NCI-H82 treated with DMSO at 0.1 percent for 48 hours (cell line): ENCODE data around the gene PADI2.
A peak's percentile ranks its signal among the peaks of the same experiment; 100 is the strongest.

ENCODE experiments used
- DNase-seq: peaks from one replicate; lab custom pipeline; 2025; ENCODE audit not compliant: unreplicated experiment; lab: John Stamatoyannopoulos, UW

The PADI2 gene

DNA sequence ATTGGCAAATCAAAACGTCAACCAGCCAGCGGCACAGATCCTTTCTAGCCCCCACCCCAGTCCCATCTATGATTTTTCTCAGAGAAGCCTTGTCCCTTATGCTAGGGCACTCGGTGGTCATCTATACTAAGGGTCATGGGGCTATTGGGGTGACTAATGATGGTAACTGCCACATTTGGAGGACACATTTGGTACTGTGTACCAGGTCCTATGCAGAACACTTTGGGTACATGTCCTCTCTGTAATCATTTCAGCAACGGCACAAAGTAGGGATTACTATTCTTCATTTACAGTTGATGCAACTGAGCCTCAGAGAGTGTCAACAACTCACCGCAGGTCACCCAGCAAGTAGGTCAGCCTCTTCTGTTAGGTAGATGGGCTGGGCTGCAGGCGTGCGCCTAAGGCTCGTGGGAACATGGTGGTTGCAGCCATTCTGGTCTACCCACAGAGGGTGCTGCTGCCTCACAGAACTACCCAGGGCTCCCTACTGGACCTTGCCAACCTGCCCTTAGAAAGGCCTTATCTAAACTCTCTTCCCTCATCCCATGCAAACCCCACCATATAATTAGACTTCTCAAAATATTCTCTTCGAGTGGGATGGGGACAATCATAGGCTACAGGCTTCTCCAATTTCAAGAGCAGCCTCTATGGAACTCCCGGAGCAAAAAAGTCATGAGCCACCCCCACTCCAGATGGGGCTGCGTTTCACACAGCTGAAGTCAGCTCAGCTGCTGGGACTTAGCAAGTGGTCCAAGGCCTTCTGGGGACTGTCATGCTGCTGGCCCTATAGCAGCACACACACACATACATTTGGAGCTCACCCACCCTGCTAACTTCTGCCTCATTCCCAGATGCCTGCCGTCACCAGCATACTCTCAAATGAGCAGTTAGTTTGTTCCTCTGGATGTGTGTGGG lies 59.6 kb downstream of the PADI2 start:
- peak; percentile 43 for DNase-seq

DNA sequence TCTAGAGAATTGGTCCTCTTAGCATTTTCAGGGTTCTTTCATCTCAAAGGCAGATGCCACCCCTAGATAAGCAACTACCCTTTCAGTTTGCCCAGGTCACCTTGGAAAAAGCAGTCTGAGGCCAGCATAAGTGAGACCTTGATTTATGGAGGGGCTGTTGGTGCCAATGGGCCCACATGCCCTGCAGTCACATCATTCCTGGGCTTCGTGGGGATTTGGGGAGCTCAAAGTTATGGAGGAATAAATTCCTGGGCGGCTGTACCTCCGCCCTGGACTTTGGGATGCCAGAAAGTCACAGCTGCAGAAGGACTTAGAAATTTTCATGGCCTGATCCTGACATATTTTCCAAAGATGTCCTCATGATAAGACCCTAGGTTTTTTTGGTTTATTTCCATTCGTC lies 62.7 kb downstream of the PADI2 start:
- DNase-seq = no peak

GRCh38 chr1:17055801-17056200 lies 63.5 kb downstream of the PADI2 start:
- no peak for DNase-seq

DNA sequence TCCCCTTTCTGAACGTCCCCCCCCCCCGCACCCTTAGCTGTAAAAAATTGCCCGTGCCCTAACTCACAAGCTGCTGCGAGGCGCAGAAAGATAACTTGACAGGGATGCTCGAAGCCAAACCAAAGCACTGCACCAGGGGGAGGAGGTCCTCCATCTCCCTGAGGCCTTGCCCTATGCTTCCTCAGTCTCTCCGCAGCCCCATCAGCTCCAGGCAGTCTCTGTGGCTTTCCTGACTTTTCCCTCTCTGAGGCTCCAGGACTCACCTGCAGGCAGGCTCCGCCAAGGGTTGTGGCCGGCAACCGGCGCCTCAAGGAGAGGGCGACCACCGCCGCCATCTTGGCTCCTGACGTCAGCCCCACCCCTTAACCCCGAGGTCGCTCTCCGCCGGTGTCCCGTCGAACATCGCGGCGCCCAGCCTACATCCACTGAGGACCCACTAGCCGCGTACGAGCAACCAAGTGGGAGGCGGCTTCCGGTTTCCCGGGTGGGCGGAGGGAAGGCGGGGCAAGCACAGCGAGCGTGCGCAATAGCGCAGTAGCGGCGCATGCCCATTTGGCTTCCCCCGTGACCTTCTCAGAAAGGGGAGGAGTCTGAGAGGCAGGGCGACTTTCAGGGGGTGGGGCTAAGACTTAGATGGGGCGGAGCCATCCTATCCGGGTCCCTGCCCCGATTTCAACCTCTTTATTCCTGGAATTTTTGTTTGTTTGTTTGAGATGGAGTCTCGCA lies 65.4 kb downstream of the PADI2 start, which contains the start of gene SDHB:
Gene SDHB (minus strand): TSS at position 348 of the 726 bp plus-strand sequence. CDS start 13 bp downstream, at position 335.
- peak; percentile 91 for DNase-seq

DNA sequence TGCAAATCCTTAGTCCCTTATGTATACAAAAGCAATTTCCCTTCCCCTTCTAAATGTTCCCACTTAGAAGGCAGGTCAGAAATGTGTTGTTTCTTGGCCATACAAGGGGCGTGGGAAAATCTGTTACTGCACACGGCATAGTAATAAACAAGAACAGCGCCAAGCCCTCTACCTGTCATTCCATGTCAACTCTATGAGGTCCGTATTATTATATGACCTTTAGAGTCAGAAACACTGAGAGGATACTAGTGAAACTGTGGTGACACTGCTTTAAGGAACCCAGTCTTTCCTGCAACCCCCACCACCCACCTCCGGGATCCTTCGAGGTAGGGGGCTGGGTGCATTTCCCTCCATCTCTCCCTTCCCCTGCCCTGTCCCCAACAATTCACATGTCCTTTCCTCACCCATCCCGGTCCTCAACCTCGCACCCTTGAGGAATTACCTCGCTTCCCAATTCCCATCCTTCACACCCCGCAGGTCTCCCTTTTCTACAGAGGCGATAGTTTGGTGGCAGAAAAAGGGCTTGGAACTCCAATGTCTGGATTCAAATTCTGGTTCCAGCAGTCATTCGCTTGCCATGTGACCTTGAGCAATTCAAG lies 66.1 kb downstream of the PADI2 start:
- no peak for DNase-seq

GRCh38 chr1:17052641-17053040 lies 66.6 kb downstream of the PADI2 start:
- DNase-seq = no peak

GRCh38 chr1:17052038-17052437 lies 67.2 kb downstream of the PADI2 start:
- no peak for DNase-seq

DNA sequence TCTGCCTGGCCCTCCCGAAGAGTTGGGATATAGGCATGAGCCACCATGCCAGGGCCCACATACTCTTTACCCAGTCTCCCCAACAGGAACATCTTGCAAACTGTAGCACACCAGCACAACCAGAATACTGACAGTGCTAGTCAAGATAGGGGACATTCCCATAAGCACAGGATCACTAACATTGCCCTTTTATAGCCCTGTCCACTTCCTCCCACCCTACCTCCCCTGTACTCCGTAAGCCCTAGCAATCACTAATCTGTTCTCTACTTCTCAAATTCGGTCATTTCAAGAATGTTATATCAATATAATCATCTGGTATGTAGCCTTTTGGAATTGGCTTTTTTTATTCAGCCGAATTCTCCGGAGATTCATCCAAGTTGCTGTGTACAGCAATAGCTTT lies 71.3 kb downstream of the PADI2 start:
- no peak for DNase-seq

DNA sequence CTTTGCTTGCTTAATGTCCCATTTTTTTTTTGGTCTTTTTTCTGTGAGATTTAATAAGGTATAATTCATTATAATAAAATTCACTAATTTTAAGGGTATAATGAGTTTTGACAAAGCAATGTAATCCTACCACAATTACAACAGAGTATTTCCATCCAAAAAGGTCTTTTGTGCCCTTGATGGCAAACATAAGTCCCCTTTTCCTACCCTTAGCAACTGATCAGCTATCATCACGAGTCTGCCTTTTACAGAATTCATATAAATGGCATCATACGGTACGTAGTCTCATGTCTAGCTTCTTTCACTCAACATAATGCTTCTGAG lies 73.0 kb downstream of the PADI2 start:
- DNase-seq = no peak

DNA sequence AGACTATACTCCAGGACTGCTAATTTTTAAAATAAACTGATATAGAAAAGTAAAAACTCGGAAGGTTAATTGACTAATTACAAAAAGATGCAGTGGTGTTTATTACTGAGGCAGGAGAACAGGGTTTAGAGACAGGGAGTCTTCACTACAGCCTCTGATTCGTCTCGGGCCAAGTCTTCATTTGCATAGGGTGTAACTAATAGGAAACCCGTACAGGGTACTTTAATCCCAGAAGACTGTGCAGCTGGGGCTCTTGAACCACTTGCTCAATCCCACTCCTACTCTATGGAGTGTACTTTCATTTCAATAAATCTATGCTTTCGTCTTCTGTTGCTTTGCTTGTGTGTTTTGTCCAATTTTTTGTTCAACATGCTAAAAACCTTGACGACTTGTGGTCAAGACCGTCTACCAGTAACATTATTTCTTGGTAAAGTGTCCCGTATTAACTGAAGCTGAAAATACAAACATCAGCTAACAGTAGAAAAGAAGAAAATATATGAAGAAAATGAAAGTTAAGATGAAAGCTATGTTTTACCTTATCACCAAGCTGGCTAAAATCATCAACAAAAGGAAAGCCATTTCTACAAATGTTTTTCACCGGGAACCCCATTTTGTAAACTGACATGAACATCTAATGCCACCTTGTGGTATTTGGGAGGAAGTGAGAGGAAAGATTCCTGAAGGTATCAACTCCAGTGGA lies 73.5 kb downstream of the PADI2 start:
- DNase-seq = peak; percentile 18

DNA sequence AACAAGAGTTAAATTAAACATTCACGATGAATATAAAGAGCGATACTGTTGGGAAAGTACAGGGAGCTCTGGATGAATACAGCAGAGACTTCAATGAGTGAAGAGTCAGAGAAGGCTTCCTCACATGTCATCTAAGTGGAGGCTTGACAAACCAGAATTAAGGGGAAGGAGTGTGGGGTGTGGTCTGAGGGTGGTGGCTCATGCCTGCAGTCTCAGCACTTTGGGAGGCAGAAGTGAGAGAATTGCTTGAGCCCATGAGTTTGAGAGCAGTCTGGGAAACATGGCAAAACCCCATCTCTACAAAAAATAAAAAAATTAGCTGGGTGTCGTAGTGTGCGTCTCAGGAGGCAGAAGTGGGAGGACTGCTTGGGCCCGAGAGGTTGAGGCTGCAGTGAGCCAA lies 74.1 kb downstream of the PADI2 start:
- DNase-seq = no peak

DNA sequence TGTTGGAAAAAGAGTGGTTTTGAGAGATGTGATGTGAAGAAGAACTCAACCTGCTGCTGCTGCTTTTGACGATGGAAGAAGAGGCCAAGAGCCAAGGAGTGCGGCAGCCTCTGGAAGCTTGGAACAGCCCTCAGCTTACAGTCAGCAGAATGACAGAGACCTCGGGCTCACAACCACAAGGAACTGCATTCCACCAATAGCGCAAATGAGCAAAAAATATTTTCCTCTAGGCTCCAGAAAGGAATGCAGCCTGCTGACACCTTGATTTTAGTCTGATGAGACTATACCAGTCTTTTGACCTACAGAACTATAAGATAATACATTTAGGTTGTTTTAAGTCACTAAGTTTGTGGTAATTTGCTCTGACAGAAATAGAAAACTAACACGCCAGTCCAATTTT lies 75.6 kb downstream of the PADI2 start:
- no peak for DNase-seq

- DNase-seq = no peak
Observed at GRCh38 chr1:17040135-17040534, 79.1 kb downstream of the PADI2 start.

DNA sequence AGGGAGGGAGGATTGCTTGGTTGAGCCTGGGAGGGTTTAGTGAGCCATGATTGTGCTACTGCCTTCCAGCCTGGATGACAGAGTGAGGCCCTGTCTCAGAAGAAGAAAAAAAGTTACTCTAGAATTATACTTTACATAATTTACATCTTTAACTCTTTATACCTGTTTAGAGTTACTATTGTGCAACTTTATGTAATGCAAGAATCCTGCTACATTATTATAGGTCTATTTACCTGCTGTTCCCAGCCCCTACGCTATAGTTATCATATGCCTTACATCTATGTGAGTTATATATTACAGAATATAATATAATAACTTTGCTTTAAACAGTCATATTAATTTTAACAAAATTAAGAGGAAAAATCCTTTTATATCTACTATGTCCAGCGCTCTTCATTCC lies 79.7 kb downstream of the PADI2 start:
- DNase-seq = no peak

GRCh38 chr1:17033481-17033880 lies 85.8 kb downstream of the PADI2 start:
- DNase-seq = no peak

- DNase-seq = no peak
Observed at GRCh38 chr1:17032741-17033140, 86.5 kb downstream of the PADI2 start.

DNA sequence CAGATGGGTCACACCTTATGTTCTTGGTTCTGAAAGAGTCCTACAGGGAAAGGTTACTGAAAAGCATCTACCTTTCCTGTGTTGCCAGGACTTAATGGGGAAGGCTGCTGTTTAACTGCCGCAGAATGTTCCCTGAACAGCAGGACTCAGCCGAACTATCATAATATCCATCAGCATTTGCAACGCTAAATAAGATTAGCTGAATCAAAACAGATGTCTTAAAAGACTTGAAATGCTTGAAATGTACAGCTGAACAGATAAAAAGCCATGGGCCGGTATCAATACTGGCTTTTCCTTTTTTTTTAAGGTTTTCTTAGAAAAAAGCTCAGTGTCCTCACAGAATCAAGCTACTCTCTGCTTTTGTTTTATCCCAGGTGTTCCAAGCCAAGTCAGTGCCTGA lies 87.8 kb downstream of the PADI2 start:
- peak; percentile 25 for DNase-seq

- no peak for DNase-seq
Observed at GRCh38 chr1:17030206-17030605, 89.0 kb downstream of the PADI2 start.

- no peak for DNase-seq
Observed at GRCh38 chr1:17028662-17029188, 90.5 kb downstream of the PADI2 start.

- no peak for DNase-seq
Observed at GRCh38 chr1:17027900-17028299, 91.4 kb downstream of the PADI2 start.

DNA sequence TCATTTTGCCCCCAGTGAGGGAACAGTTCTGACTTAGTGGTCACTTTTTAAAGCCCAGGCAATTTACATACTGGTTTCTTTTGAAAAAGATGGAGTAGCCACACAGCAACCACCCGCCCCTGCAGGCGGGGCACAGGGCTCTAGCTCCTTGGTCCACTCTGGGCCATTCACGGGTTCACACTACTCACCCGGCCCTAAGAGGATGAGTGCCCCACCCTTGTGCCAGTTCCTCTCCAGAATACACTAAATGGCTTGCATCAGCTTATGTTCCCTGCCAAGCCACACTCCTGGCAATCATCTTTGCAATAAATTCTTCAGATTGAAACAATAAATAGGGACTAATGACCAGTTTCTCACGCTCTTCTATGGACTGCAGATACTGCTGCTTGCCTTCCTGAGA lies 91.8 kb downstream of the PADI2 start:
- no peak for DNase-seq
